Daoy (cell line): ENCODE measurements around the gene AHCY. TPM values are rescaled to one million over a fixed set of nuclear protein-coding genes. Genes with fewer than 3 reads are reported as not detected.
A peak's percentile ranks its signal among the peaks of the same experiment; 100 is the strongest.
"Not testable (repeated sequence)": the region's sequence is repeated elsewhere in the genome, so short reads cannot be mapped to it uniquely, and the experiment has no call there.

Experiments used
- DNase-seq: peaks from one replicate; pipeline ENCODE4 v3.0.0-alpha.2; 2015; ENCODE audit warnings: low read depth
- total RNA-seq: library from RNA; depleted of rRNA; stranded (reverse); fragments of >200 nt; shearing (Covaris generic); gene quantifications from 2 replicates; pipeline ENCODE4 v1.2.3, GENCODE V29; 2014; rRNA removed

Gene AHCY
- total RNA-seq: 58.9 and 86.6 TPM in 2 replicates

DNA sequence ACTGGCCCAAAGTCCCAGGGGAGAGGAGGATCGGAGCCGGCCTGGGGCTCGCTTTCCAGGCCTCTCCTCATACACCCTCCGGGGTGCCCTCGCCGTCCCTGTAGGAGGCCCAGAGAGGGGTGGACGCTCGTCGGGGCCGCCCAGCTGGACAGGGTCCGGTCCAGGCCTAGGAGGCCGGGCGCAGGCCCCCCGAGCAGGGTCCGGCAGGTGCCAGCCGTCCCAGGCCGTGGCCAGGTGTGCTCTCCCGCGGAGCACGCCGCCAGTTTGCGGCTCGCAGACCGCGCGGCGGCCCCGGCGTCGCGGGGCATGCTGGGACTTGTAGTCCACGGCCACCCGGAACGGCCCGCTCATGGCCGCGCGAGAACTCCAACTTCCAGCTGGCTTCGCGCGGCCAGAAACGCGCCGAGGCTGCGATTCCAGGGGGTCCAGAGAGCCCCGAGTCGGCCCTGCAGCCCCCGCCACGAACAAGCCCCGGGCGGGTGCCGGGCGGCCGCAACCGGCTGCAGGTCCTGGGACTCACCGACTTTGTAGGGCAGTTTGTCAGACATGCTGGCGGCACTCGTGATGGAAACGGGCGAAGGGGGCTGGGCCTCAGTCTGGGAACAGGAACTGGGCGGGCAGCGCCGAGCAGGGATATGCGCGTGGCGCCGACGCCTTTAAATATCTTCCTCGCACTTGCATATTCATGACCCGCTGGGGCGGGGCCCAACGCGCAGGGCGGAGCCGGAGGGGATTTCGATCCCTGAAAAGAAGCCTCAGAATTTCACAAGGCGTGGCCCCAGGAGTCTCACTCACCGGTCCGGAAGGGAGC, at the start of gene AHCY:
Gene AHCY (minus strand): TSS at position 633 of the 811 bp plus-strand sequence. CDS start 85 bp downstream, at position 548.
- peak; percentile 96 for DNase-seq

DNA sequence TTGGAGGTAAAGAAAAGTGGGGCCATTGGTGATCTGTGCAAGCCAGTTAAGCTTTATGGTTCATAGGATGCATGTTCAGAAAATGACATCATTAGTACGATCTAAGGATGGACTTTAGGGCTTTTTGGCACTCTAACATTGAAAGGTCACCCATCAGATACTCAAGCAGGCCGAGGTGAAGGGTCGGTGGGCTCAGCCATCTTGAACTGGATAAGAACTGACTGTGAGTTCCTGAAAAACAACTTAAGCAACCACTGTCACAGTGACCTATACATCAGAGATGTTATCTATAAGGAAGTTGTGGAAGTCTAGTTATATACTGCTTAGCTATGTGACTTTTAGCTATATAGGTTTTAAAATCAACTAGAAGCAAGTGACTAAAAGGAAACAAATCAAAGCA, 46.9 kb upstream of the AHCY start:
- no peak for DNase-seq

DNA sequence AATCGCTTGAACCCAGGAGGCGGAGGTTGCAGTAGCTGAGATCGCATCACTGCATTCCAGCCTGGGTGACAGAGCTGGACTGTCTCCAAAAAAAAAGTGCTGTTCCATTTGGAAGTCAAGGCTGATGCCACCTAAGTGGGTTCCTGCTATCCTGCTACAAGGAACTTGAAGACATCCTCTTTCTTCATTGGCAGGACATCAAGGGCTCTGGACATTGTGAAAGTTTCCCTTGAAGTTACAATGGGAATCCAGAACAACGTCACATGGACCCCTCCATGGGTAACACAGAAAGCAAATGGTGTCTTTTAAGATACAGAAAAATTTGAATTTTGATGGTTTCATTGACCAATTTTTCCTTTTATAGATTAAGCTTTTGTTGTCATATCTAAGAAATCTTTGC, 44.4 kb upstream of the AHCY start:
- DNase-seq: no peak

DNA sequence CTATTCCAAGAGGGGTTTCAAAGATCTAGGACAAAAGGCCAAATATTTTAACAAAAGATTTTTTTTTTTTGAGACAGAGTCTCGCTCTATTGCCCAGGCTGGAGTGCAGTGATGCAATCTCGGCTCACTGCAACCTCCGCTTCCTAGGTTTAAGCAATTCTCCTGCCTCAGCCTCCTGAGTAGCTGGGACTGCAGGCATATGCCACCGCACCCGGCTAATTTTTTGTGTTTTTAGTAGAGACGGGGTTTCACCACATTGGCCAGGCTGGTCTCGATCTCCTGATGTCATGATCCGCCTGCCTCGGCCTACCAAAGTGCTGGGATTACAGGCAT, 43.3 kb upstream of the AHCY start:
- DNase-seq: not testable (repeated sequence)

DNA sequence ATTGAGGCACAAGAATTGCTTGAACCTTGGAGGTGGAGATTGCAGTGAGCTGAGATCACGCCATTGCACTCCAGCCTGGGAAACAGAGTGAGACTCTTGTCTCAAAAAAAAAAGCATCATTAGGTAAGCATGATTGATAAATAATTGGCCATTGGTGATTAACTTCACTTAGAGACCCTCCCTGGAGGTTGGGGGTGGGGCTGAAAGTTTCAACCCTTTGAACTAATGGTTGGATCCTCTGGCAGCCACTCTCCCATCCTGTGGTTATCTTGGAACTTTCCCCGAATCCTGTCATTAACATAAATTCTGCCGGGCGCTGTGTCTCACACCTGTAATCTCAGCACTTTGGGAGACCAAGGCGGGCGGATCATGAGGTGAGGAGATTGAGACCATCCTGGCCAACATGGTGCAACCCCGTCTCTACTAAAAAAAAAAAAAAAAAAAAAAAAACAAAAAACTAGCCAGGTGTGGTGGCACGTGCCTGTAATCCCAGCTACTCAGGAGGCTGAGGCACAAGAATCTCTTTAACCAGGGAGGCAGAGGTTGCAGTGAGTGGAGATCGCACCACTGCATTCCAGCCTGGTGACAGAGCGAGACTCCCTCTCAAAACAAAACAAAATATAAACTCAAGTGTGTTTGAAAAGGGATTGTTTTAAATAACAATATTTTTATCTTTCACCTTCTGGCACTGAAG, 42.8 kb upstream of the AHCY start:
- DNase-seq: peak; percentile 15

DNA sequence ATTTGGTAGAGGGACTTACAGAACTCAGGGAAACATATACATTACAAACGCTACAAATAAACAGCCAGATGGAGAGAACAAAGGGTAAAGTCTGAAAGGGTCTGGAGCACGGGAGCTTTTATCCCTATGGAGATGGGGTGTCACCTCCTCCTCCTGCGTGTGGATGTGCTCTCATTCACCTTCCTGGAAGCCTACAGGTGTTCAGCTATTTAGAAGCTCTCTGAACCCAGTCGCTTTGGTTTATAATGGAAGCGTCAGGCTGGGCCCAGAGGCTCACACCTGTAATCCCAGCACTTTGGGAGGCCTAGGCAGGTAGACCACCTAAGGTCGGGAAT, 42.2 kb upstream of the AHCY start:
- DNase-seq: no peak

DNA sequence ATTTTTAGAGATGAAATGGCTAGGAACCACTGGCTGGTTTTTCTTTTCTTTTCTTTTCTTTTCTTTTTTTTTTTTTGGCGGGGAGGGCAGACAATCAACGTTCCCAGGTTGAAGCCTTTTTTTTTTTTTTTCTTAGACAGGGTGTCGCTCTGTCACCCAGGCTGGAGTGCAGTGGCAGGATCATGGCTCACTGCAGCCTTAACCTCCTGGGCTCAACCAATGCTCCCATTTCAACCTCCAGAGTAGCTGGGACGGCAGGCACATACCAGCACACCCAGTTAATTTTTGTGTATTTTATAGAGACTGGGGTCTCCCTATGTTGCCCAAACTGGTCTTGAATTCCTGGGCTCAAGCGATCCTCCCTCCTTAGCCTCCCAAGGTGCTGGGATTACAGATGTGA, 41.1 kb upstream of the AHCY start:
- DNase-seq: no peak

DNA sequence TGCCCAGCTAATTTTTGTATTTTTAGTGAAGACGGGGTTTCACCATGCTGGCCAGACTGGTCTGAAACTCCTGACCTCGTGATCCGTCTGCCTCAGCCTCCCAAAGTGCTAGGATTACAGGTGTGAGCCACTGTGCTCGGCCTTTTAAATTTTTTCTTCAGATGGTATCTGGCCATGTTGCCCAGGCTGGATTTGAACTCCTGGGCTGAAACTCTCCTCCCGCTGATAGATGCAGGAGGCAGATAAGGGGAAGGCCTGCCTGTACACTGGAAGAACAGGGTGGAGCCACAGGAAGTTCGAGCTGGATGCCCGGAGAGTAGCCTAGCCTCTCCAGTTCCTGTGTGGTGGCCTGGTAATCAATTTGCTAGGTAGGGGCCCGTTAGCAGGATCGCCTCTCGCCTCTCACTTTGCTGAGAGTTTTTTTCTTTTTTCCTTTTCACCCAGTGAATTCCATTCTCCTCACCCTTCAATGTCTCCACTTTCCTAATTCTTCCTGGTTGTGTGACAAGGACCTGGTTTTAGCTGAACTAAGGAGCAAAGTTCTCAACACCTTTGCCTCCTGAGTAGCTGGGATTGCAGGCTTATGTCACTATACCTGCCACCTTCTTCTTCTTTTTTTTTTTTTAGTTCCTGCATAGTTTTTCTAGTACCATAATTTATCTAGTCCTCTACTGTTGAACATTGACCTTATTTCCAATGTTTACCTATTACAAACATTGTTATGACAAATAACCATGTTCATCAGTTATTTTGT, 40.5 kb upstream of the AHCY start:
- DNase-seq: no peak

DNA sequence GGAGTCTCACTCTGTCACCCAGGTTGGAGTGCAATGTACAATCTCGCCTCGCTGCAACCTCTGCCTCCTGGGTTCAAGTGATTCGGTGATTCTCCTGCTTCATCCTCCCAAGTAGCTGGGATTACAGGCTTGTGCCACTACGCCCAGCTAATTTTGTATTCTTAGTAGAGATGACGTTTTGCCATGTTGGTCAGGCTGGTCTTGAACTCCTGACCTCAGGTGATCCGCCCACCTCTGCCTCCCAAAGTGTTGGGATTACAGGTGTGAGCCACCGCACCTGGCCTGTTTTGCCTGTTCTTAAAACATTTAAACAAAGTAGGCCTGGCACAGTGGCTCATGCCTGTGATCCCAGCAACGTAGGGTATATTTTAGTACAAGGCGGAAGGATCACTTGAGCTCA, 38.0 kb upstream of the AHCY start:
- DNase-seq: not testable (repeated sequence)

DNA sequence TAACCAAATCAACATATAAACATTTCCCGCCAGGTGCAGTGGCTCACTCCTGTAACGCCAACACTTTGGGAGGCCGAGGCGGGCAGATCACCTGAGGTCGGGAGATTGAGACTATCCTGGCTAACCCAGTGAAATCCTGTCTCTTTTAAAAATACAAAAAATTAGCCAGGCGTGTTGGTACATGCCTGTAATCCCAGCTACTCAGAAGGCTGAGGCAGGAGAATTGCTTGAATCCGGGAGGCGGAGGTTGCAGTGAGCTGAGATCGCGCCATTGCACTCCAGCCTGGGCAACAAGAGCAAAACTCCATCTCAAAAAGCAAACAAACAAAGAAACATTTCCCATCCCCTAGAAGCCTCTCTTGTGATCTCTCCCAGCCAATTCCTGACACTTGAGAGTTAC, 37.6 kb upstream of the AHCY start:
- not testable (repeated sequence) for DNase-seq

DNA sequence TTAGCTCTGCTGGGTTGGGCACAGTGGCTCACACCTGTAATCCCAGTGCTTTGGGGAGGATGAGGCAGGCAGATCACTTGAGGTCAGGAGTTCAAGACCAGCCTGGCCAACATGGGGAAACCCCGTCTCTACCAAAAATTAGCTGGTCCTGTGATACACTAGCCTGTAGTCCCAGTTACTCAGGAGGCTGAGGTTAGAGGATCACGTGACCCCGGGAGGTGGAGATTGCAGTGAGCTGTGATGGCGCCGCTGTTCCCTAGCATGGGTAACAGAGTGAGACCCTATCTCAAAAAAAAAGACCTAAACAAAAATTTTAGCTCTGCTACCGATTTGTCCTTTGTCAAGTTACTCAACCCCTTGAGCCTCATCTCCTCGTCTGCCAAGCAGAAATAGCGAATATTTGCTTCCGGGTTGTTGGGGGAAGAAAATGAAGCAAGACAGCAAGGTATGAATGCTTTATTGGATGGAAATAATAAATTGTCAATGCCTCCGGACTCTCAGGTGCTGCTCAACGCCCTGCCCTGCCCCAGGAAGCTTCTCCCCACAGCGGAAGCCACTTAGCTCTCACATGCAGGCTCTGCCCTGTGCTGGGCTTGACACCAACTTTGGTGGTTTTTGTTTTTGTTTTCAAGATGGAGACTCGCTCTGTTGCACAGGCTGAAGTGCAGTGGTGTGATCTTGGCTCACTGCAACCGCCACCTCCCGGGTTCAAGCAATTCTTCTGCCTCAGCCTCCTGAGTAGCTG, 35.0 kb upstream of the AHCY start:
- DNase-seq: no peak

DNA sequence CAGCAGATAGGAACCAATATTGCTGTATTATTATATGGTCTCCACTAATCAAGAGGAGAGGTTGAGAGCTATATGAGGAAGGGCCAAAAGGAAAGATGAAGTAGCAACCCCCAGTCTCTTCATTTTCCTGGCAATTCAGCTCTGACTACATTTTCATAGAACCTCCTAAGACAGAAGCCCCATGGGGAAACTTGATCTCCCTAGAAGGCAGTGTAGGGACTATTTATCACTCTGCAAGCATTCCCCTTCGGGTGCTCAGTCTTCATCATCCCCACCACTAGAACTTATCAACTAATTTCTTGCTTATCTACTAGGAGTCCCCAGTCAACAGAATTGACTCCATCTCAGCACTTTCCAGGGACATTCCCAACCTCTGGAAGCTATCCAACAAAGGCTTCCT, 34.4 kb upstream of the AHCY start:
- DNase-seq: no peak

DNA sequence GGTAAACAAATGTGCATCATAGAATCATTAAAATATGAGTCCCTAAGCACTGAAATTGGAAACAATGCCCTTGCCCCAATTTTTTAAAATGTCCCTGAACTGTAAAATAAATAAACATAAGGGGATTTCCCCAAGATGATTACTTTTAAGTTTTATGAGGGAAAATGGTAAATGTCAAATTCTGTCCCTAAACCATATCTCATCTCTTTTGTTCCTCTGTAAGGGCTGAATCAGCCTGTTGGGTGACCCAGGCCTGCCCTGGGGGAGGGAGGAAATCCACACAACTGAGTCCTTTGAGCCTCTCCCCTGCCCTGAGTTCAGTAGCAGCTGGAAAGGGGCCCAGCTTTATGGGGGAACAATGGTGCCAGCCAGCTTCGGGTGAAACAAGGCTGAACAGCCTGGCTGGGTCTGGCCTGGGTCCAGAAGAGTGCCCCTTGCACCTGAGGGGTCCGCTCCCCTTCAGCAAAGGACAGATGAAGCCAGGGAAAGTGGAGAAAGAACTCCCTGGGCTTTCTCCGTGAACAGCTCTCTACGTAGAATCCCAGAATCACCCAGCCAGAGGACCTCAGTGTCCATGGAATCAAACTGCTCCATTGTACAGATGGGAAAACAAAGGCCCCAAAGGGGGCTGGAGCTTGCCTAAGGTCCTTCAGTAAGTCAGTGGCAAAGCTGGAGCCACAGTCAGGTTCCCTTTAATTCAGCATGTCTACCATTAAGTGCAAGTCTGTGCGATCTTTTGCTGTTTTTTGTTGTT, 31.7 kb upstream of the AHCY start:
- peak; percentile 36 for DNase-seq

DNA sequence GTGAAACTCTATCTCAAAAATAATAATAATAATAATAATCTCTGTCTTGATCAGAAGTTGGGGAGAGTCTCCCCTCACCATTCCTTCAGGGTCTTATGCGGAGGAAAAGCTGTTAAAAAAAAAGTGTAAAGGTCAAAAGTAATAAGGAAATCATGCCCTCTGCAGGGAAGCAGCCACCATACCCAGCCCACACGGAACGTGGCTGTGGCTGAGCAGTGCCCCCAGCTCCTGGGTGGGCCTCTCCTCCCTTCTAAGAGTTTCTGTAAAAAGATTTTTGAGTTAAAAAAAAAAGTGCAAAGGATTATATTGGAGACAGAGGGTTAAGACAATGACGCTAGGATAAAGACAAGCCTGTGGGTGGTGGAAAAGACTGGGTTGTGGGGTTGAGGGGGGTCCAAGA, 30.6 kb upstream of the AHCY start:
- DNase-seq: no peak

DNA sequence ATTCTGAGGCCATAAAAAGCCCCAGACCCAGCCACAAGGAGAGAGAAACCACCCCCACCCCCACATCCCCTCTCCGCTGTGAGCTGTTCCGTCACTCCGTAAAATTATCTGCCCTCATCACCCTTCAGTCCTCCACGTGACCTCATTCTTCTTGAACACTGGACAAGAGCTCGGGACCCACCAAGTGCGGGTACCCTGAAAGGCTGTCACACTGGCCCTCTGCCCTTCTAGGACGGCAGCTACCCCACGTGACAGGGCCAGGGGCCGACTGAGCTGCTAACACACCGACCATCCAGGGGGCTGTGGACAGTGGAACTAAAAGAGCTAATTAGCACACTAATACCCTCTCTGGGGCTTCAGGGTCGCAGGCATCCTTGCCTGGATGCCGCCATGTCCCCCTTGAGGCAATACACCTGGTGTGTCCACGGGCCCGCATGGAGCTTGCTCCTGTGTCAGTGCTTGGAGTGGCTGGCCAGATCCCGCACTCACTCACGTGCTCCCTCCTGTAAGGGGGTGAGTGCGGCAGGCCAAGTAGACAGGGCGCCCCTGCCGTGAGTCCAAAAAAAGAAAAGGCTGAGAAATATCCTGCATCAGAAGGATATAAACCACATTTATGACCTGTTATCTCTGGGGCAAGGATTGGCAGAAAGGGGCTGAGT, 29.2 kb upstream of the AHCY start:
- no peak for DNase-seq

DNA sequence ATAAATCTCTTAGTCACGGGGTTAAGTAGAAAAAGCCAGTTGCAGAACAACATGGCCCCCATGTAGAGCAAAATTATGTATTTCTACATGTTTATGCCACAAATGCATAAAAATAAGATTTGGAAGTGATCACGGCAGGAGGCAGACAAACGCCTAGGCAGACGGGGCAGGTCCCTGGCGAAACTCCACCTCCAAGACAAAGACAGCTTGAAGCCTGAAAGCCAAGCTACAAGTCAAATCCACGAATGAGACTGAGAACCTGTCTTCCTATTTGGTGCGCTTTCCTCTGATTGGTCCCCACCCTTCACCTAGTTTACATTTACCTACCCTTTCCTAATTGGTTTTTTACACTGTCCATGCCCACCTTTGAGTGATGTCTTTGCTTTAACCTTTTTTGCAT, 28.7 kb upstream of the AHCY start:
- DNase-seq: no peak

DNA sequence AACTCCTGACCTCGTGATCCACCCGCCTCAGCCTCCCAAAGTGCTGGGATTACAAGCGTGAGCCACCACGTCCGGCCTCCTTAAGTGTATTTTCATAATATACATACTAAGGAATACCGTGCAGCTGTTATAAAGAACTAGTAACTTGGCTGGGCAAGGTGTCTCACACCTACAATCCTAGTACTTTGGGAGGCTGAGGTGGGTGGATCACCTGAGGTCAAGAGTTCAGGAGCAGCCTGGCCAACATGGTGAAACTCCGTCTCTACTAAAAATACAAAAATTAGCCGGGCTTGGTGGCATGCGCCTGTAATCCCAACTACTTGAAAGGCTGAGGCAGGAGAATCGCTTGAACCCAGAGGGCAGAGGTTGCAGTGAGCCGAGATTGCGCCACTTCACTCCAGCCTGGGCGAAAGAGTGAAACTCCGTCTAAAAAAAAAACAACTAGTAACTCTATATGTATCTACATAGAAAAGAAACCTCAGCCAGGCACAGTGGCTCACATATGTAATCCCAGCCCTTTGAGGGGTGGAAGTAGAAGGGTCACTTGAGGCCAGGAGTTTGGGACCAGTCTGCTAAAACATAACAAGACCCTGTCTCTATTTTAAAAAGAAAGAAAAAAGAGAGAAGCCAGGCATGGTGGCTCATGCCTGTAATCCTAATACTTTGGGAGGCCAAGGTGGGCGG, 27.8 kb upstream of the AHCY start:
- not testable (repeated sequence) for DNase-seq

DNA sequence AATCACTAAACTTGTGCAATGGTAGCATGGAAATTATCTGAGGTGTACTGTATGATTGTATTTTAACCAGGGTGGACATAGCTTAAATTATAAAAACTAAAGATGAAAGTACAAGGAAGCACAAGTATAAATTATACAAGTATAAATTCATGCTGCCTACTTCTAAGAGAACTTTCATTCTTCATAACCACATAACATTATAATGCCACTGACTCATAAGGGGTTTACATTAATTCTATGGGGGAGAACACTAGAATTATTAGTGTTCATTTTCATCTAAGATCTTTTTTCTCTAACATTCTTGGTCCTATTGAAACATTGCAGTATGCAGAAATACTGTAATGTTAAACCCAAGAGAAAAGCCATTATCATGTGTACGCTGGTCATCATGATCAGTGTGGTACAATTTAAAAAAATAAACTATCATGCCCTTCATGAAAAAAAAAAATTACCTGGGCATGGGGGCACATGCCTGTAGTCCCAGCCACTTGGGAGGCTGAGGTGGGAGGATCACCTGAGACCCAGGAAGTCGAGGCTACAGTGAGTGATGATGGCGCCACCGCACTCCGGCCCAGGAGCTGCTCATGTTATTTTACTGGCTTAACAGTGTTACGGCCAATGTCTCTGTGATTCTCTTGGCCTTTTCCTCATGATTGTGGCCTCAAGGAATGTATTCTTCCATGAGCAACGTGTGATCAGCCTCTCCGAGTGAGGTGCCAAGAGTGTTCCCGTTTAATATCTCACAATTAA, 25.9 kb upstream of the AHCY start:
- DNase-seq: no peak

DNA sequence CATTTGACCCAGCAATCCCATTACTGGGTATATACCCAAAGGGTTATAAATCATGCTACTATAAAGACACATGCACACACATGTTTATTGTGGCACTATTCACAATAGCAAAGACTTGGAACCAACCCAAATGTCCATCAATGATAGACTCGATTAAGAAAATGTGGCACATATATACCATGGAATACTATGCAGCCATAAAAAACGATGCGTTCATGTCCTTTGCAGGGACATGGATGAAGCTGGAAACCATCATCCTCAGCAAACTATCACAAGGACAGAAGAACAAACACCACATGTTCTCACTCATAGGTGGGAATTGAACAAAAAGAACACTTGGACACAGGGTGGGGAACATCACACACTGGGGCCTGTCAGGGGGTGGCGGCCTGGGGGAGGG, 25.1 kb upstream of the AHCY start:
- not testable (repeated sequence) for DNase-seq
